NCI-H510A treated with DMSO at 0.1 percent for 48 hours (cell line): ENCODE measurements around the gene ZNF580.
A peak's percentile ranks its signal among the peaks of the same experiment; 100 is the strongest.

Experiments used
- DNase-seq: peaks from one replicate; lab custom pipeline; 2025; lab: John Stamatoyannopoulos, UW

The ZNF580 gene

GRCh38 chr19:55624109-55625003 is 16.4 kb upstream of the ZNF580 start, which contains the start of gene ZNF784:
Gene ZNF784 (minus strand): TSS chr19:55624566. CDS start chr19:55624561, 5 bp downstream.
- peak; percentile 94 for DNase-seq

DNA sequence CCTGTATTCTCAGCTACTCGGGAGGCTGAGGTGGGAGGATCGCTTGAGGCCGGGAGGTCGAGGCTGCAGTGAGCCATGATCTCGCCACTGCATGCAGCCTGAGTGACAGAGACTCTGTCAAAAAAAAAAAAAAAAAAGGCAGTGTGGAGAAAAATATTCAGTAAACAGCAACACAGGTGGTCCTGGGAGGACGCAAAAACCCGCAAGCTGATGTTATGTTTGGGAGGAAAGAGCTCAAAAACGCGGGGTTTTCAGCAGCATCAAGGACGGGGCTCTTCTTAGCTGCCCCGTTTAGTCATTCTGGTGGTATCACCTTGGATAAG is 15.8 kb upstream of the ZNF580 start:
- DNase-seq = no peak

DNA sequence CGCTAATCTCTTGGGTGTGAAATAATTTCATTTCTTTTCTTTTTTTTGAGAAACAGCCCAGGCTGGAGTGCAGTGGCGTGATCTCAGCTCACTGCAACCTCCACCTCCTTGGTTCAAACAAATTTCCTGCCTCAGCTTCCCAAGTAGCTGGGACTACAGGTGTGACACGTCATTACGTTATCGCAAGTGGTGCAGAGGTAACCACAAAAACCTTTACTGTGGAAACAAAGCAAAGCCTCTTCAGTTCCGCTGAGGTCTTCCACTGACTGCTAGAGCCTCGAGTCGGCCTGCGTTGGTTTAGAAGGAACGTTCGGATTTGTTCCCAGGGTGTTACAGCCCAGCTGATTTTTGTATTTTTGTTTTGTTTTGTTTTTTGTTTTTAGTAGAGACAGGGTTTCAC is 14.5 kb upstream of the ZNF580 start:
- DNase-seq = no peak

DNA sequence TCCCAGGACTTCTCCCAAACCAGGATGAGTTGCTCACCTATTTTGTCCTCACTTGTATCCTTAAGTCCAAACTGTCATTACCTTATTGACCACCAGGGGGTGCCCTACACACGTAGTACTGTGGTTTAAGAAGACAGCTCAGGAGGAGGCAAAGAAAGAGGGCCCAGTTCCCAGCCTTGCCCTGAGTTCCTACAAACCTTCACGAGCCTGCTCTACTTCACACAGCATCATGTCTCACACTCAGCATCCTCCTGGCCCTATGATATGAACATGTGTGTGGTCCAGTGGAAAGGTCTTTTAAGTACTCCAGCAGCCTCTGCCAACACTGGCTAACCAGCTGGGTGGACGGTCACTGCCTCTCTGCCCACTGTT is 8.4 kb upstream of the ZNF580 start:
- DNase-seq = peak; percentile 73

GRCh38 chr19:55633861-55634260 is 6.9 kb upstream of the ZNF580 start:
- DNase-seq = no peak

- no peak for DNase-seq
Measured at GRCh38 chr19:55635334-55635717, 5.5 kb upstream of the ZNF580 start.

DNA sequence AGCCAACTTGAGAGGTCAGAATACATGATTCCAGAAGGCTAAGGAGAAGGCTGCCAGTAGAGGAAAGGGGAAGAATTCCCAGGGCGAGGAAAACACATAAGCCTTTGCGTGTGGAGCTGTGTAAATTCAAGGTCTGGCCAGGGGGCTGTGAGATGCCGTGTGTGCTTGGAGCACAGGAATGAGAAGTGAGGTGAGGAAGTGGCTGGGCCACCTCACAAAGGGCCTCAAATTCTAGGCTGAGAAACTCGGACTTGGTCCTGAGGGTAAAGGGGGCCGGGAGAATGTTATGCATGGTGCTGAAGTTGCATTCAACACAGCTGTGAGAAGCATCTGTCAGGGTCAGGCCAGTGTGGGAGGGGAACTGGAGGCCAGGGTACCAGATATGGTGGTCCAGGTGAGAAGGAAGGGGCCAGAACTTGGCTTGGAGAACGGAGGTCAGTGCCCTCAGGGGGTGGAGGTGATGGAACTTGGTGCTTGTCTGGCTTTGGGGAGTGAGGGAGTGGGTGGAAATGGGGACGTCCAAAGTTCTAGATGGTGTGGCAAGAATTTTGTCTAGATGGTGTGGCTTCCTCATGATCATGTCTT is 4.9 kb upstream of the ZNF580 start:
- DNase-seq = no peak

GRCh38 chr19:55636723-55637122 is 4.1 kb upstream of the ZNF580 start:
- DNase-seq = no peak

DNA sequence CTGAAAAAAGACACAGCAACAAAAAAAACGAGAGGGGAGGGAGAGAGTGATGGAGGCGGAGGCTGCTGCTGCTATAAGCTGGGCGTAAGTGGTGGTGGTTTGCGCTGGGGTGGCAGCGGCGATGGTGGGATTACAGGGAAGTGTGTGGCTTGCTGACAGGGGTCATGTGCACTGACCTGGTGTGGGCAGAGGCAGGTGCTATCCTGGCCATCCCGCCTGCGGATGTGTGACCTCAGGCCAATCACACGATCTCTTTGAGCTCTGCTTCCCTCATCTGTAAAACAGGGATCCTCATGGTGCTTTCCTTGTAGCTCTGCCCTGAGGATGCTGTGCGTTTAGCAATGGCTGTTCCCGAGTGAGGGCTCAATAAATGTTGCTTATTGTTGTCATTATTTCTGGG is 3.3 kb upstream of the ZNF580 start:
- DNase-seq = no peak

GRCh38 chr19:55638864-55639359 is 1.9 kb upstream of the ZNF580 start:
- DNase-seq = no peak

DNA sequence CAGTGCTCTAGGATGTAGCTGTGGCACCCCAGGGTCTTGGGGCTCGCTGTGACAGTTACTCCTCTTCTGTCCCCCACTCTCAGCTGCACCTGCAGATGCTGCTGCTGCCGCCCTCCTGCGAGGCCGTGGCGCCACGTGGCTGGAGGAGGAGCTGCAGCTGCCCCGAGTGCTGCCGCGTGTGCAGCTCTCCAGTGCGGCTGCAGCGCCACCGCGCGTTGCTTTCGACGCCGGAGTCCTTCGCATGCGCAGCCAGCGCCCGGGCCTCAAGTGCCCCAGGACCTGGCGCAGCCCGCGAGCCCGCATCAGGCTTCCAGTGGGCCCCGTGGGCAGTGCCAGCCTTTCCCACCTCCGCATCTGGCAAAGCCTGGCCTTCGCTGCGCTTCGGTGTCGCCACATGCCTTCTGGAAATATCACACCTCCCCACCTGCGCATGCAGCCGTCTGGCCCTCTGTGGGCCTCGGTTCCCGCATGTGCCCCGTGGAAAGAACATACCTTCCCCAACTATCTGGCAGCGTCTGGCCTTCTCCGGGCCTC is 692 bp upstream of the ZNF580 start:
- peak; percentile 34 for DNase-seq

- peak; percentile 20 for DNase-seq
Measured at GRCh38 chr19:55641426-55642152, 787 bp downstream of the ZNF580 start.

- peak; percentile 11 for DNase-seq
Measured at GRCh38 chr19:55642153-55643002, 1.6 kb downstream of the ZNF580 start.

DNA sequence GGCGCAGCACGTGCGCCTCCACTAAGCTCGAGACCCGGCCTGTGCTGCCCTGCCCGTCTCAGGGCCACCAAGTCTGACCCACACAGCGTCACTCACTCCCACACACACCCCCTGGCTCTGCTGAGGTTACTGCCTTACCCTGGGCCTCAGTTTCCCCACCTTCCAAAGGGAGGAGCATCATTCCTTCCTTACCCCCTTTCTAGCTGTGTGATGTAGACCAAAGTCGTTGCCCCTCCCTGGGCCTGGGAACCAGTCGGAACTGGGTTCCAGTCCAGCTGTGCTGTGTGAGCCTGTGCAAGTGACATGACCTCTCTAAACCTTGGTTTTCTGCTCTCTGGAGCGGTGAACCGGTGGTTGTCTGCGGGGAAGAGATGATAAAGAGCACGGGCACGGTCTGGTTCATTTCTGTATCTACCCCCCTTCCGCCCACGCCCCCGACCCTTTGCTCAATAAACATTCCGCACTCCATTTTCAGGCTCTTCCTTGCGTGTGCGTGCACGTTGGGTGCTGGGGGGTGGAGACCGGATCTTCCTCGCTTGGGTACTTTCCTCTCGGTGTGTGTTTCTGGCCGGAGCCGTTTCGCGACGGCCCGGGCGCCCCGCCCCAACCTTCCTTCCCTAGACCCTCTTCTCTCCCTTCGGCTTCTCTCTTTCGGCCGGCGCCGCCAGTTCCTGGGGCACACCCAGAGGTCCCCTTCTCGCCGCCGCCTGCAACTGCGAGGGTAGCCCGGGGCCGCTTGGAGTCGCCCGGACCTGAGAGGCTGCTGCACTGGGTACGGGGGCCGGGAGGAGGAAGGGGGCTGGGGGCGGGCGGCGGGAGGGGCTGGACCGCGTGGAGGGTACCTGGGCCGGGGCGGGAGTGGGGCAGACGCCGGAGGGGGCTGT is 2.4 kb downstream of the ZNF580 start, which contains the start of gene ZNF581:
Gene ZNF581 (plus strand): TSS at position 647 of the 884 bp plus-strand sequence. CDS start 923 bp downstream, outside the sequence.
- DNase-seq = peak; percentile 70

DNA sequence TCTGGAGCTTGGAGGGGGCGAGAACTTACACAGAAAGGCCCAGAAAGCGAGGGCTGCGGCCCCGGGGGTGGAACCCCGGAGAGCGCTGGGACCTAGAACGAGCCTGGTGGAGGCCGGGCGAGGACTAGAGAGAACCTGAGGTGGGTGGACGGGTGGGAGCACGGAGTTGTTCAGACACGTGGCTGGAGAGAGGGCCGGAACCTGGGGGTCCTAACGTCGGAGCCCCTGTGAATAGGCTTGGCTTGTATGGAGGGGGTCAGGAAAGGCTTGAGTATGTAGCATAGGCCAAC is 3.0 kb downstream of the ZNF580 start:
- no peak for DNase-seq

DNA sequence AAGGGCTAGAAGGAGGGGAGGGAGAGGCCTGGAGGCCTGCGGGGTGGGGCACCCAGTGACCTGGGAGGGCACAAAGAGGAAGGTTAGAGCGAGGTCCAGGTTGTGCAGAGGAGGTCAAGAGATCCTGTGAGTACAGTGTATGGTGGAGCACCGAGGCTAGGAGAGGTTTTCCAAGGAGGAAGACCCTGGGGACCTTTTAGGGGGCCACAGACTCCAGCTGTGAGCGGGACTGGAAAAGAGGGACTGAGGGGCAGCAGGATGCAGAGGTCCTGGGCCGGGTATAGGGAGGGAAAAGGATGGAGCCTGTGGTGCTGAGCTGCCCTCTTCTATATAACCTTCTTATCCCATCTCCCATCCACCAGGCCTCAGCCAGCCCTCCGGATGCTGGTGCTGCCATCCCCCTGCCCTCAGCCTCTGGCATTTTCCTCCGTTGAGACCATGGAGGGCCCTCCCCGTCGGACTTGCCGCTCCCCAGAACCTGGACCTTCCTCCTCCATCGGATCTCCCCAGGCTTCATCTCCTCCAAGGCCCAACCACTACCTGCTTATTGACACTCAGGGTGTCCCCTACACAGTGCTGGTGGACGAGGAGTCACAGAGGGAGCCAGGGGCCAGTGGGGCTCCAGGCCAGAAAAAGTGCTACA is 3.5 kb downstream of the ZNF580 start:
- DNase-seq = no peak

DNA sequence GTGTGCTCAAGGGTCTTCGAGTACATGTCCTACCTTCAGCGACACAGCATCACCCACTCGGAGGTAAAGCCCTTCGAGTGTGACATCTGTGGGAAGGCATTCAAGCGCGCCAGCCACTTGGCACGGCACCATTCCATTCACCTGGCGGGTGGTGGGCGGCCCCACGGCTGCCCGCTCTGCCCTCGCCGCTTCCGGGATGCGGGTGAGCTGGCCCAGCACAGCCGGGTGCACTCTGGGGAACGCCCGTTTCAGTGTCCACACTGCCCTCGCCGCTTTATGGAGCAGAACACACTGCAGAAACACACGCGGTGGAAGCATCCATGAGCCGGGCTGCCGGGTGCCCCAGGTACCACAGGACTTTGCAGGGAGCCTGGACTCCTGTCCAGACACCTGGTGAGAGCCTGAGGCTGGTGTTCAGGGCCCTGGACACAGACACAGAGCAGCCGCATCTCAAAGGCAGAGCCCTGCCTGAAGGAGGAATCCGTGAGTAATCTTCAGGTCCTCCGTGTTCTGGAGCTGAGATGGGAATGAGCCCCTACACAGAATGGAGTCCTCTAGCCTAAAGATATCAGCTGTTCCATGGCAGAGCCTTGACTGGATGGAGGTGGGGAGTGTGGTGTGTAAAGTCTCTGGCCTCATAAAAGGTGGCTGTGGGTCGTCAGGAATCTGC is 4.2 kb downstream of the ZNF580 start:
- no peak for DNase-seq

- no peak for DNase-seq
Measured at GRCh38 chr19:55645512-55645881, 4.7 kb downstream of the ZNF580 start.

GRCh38 chr19:55646889-55647731 is 6.3 kb downstream of the ZNF580 start:
- no peak for DNase-seq
